ENCODE measurements around the gene RBM10. TPM values are rescaled to one million over a fixed set of nuclear protein-coding genes. Genes with fewer than 3 reads are reported as not detected.

RBM10 gene
- total RNA-seq, 1 donor from 2014 or later, result 29.6 TPM

DNA sequence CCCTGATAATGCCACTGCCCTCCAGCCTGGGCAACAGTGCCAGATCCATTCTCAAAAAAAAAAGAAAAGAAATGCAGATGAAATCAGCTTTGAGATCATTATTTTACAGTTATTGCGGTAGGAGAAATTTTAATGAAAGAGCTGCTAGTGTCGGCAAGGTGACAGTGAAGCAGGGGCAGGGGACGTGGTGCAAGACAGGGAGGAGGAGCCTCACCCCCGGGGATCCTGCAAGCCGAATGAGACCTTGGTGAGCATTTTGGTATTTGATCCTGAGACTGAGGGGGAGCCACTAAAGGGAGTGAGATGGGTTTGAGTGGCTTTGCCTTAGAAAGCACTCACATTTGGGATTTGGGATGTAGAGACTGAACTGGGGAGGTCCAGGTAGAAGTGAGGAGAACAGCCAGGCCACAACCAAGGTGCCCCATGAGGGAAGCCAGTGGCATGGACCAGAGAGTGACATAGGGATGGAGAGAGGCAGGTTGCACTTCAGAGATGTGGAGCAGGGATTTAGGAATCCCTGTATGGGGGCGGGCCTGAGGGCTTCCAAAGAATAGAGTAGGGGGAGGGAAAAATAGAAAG is 23.6 kb downstream of the RBM10 start:
- DNase-seq (ENCODE audit: low spot score), result peak; percentile 39
- no peak overlapping the region for H3K4me3 Mint-ChIP-seq (ENCODE audit: unreplicated experiment)
- H3K4me1 Mint-ChIP-seq (ENCODE audit: low read depth), result no peaks in the 10 kb centered on the region
- H3K27me3 Mint-ChIP-seq (ENCODE audit: low read depth), result no peaks in the 10 kb centered on the region
- peaks cover 7% of the 10 kb centered on the region for H3K36me3 Mint-ChIP-seq (ENCODE audit: low read depth)
- H3K27ac Mint-ChIP-seq (ENCODE audit: unreplicated experiment), result no peak overlapping the region
- peaks cover 4% of the 10 kb centered on the region for H3K9me3 Mint-ChIP-seq (ENCODE audit: low read depth)
- TF ChIP-seq, protein P1, sequence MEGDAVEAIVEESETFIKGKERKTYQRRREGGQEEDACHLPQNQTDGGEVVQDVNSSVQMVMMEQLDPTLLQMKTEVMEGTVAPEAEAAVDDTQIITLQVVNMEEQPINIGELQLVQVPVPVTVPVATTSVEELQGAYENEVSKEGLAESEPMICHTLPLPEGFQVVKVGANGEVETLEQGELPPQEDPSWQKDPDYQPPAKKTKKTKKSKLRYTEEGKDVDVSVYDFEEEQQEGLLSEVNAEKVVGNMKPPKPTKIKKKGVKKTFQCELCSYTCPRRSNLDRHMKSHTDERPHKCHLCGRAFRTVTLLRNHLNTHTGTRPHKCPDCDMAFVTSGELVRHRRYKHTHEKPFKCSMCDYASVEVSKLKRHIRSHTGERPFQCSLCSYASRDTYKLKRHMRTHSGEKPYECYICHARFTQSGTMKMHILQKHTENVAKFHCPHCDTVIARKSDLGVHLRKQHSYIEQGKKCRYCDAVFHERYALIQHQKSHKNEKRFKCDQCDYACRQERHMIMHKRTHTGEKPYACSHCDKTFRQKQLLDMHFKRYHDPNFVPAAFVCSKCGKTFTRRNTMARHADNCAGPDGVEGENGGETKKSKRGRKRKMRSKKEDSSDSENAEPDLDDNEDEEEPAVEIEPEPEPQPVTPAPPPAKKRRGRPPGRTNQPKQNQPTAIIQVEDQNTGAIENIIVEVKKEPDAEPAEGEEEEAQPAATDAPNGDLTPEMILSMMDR (IDR thresholded peaks at IDR 0.05), result no peak

DNA sequence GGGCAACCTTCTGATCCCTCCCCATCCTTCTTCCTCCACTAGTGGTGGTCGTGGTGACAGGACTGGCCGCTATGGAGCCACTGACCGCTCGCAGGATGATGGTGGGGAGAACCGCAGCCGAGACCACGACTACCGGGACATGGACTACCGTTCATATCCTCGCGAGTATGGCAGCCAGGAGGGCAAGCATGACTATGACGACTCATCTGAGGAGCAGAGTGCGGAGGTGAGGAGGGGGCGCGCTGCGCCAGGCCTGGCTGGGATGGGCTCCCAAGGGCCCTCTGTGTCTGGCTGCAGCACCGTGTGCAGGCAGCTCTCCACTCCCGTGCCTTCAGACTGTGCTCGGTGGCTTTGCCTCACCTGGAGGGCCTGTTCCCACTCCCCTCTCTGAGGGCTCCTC is 24.3 kb downstream of the RBM10 start:
- DNase-seq (ENCODE audit: low spot score), result peak; percentile 91
- H3K27ac Mint-ChIP-seq (ENCODE audit: unreplicated experiment), result no peak overlapping the region
- H3K36me3 Mint-ChIP-seq (ENCODE audit: low read depth), result peaks cover 7% of the 10 kb centered on the region
- no peak overlapping the region for H3K4me3 Mint-ChIP-seq (ENCODE audit: unreplicated experiment)
- TF ChIP-seq, protein P1 (IDR thresholded peaks at IDR 0.05), result no peak
- H3K4me1 Mint-ChIP-seq (ENCODE audit: low read depth), result no peaks in the 10 kb centered on the region
- no peaks in the 10 kb centered on the region for H3K27me3 Mint-ChIP-seq (ENCODE audit: low read depth)
- H3K9me3 Mint-ChIP-seq (ENCODE audit: low read depth), result peaks cover 4% of the 10 kb centered on the region

DNA sequence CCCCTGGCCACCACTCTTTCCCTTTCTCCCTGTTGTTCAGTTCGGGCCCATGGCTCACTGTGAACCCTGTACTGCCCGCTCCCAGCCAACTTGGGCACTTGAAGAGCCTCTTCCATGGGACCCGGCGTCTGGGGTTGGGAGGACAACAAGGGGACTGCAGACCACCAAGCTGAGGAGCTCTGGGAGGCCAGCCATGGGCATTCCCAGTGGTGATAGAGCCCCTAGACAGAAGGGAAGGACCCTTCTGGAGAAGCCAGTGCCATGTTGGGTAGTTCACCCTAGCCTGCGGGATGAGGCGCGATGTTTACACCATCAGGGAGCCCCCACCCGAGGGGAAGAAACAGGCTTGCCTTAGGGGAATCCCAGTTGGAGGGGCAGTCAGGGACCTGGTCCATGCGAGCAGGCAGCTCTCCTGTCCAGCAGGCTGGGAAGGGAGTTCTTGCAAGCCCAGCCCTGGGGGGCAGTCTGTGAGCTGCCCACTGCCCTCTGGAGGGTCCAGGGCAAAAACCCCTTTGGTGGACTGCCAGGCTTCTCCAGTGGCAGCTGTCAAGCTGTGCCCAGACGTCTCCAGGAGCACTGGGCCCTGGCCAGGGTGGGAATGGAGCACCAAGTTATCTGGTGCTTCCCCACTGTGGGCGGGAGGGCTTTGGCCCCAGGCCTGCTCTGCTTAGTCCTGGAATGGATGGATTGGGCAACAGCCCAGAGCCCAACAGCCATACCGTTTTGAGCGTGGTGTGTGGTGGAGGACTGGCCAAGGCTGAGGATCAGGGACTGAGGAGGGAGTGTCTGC is 24.9 kb downstream of the RBM10 start:
- H3K9me3 Mint-ChIP-seq (ENCODE audit: low read depth), result no peaks in the 10 kb centered on the region
- H3K4me1 Mint-ChIP-seq (ENCODE audit: low read depth), result no peaks in the 10 kb centered on the region
- H3K27me3 Mint-ChIP-seq (ENCODE audit: low read depth), result no peaks in the 10 kb centered on the region
- H3K4me3 Mint-ChIP-seq (ENCODE audit: unreplicated experiment), result no peak overlapping the region
- H3K27ac Mint-ChIP-seq (ENCODE audit: unreplicated experiment), result peak overlapping the region; percentile 49
- TF ChIP-seq, protein P1 (IDR thresholded peaks at IDR 0.05), result no peak
- peak; percentile 81 for DNase-seq (ENCODE audit: low spot score)
- H3K36me3 Mint-ChIP-seq (ENCODE audit: low read depth), result peaks cover 7% of the 10 kb centered on the region

DNA sequence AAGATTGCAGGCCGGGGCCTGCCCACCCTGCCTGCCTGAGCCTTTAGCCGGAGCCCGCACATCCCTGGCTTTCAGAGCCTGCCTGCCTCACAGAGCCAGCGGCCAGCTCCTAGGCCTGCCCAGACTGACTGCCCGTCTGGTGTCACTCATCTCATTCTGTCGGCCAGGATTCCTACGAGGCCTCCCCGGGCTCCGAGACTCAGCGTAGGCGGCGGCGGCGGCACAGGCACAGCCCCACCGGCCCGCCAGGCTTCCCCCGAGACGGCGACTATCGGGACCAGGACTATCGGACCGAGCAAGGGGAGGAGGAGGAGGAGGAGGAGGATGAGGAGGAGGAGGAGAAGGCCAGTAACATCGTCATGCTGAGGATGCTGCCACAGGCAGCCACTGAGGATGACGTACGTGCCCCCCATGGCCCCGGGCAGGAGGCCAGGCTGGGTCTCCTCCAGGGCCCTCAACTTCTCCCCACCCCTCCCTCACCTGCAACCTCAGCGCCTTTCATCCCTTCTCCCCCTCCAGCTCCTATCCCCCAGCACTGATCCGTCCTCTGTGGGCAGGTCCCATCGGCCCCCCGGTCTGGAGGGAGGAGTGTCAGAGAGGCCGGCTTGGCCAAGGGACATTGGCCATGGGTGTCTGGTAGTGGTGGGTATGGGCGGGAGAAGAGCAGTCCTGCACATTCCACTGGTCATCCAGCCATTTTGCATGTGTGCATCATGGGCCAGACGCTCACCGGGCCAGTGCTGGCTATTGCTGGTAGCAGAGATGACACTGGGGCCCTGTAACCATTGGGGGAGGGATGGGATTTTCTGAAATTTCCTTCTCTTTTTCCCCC is 26.1 kb downstream of the RBM10 start:
- TF ChIP-seq, protein P1 (IDR thresholded peaks at IDR 0.05), result no peak
- Mint-ChIP-seq H3K4me1 (ENCODE audit: low read depth) (no peaks in the 10 kb centered on the region), H3K27ac (ENCODE audit: unreplicated experiment) (no peak overlapping the region), H3K4me3 (ENCODE audit: unreplicated experiment) (no peak overlapping the region), H3K27me3 (ENCODE audit: low read depth) (no peaks in the 10 kb centered on the region), H3K9me3 (ENCODE audit: low read depth) (no peaks in the 10 kb centered on the region), H3K36me3 (ENCODE audit: low read depth) (peaks cover 7% of the 10 kb centered on the region)
- DNase-seq (ENCODE audit: low spot score), result peak; percentile 73

DNA sequence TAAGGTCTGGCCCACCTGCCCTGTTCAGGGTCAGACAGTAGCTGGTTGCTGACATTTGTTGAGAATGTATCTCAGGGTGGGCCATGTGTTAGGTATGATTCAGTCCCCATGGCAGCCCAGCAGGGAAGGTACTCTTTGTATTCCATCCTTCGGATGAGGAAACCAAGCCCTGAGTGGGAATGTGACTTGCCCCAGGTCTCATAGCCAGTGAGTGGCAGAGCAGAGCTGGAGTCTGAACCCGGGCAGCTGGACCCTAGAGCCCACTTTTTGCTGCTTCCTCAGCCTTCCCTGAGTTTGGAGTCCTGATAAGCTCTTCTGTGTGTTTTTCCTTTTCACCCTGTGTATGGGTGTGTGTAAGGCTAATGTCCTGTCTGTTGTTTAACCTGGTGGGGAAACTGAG is 27.0 kb downstream of the RBM10 start:
- H3K27ac Mint-ChIP-seq (ENCODE audit: unreplicated experiment), result no peak overlapping the region
- H3K36me3 Mint-ChIP-seq (ENCODE audit: low read depth), result peaks cover 9% of the 10 kb centered on the region
- no peaks in the 10 kb centered on the region for H3K27me3 Mint-ChIP-seq (ENCODE audit: low read depth)
- H3K4me1 Mint-ChIP-seq (ENCODE audit: low read depth), result no peaks in the 10 kb centered on the region
- TF ChIP-seq, protein P1 (IDR thresholded peaks at IDR 0.05), result no peak
- no peak overlapping the region for H3K4me3 Mint-ChIP-seq (ENCODE audit: unreplicated experiment)
- DNase-seq (ENCODE audit: low spot score), result peak; percentile 11
- no peaks in the 10 kb centered on the region for H3K9me3 Mint-ChIP-seq (ENCODE audit: low read depth)

Data from chondrocyte (in vitro differentiated cells).